K562 (cell line): ENCODE measurements around the gene MTA1. TPM values are rescaled to one million over a fixed set of nuclear protein-coding genes. Genes with fewer than 3 reads are reported as not detected.

Experiments
- ATAC-seq: fragments of 200-7000 bp; cut with Tn5 transposase; 3 replicates; pipeline ENCODE4 v1.9.1; 2020; ENCODE audit warnings: moderate library complexity
- BruUV-seq: library from RNA; stranded (reverse); fragments of 400-500 nt; replicated peaks from 2 replicates; lab custom pipeline; 2021; lab: Mats Ljungman, UMichigan
- CTCF ChIA-PET: fragments of 300-600 bp; formaldehyde crosslinking; extraction: SDS; loops from one replicate; lab custom pipeline; 2021; ENCODE audit warnings: low intra/inter-chr PET ratio; lab: Yijun Ruan, JAX
- POLR2A ChIA-PET: fragments of 300-600, 350-650 bp; sonication (Branson Sonifier 250); formaldehyde crosslinking; extraction: SDS; loops from one replicate; lab custom pipeline; 2021; ENCODE audit warnings: antibody characterized with exemption, inconsistent platforms; lab: Yijun Ruan, JAX
- DNase-seq, 4 experiments: peaks; one replicate each; pipeline versions ENCODE4 v3.0.0 to v3.0.0-alpha.2; 2011 to 2018; ENCODE audit warnings: low spot score in 3 of 4, mixed read lengths in 3 of 4; ENCODE audit errors: extremely low read depth in 1 of 4
- FAIRE-seq: peaks from 2 replicates; lab custom pipeline; 2011; peaks lifted over from hg19 to GRCh38; lab: Jason Lieb, UNC
- H2AFZ ChIP-seq: 2 replicates; pipeline ENCODE4 v1.6.0; 2011; ENCODE audit warnings: low read depth, low read length, control low read depth, inconsistent platforms
- H3K27ac ChIP-seq: fragments of 200-600 bp; 3 replicates; pipeline ENCODE4 v1.8.0; 2011; ENCODE audit warnings: low read depth, mild to moderate bottlenecking, control low read depth, inconsistent platforms, low read length, moderate library complexity, mixed read lengths; ENCODE audit errors: extremely low read depth
- H3K27me3 ChIP-seq, 2 experiments: fragments of 300-600 bp in 1 of 2; 2 replicates in 1 of 2; 3 replicates in 1 of 2; pipeline versions ENCODE4 v1.6.0 to v1.8.0; 2011; ENCODE audit warnings: inconsistent platforms in 2 of 2, low read length in 2 of 2, mild to moderate bottlenecking in 1 of 2, mixed read lengths in 1 of 2, moderate library complexity in 1 of 2; ENCODE audit not compliant: control insufficient read depth in 2 of 2, insufficient read depth in 2 of 2
- H3K36me3 ChIP-seq: fragments of 300-600 bp; 3 replicates; pipeline ENCODE4 v1.8.0; 2011; ENCODE audit warnings: mild to moderate bottlenecking, low read length, inconsistent platforms; ENCODE audit not compliant: control insufficient read depth, insufficient read depth
- H3K4me1 ChIP-seq, 2 experiments: fragments of 200-600 bp in 1 of 2; replicated peaks in 1 of 2; 2 replicates in 1 of 2; 3 replicates in 1 of 2; pipeline versions ENCODE4 v1.5.1 to v1.8.0; 2011; ENCODE audit warnings: inconsistent platforms in 2 of 2, low read length in 2 of 2, mild to moderate bottlenecking in 1 of 2, mixed read lengths in 1 of 2, moderate library complexity in 1 of 2; ENCODE audit not compliant: control insufficient read depth in 2 of 2, insufficient read depth in 2 of 2
- H3K4me2 ChIP-seq: 2 replicates; pipeline ENCODE4 v1.6.1; 2011; ENCODE audit warnings: low read length, control low read depth, inconsistent platforms, mixed read lengths; ENCODE audit not compliant: insufficient read depth
- H3K4me3 ChIP-seq: fragments of 200-600 bp; sonication (generic), shearing (Covaris generic); 2 replicates; pipeline ENCODE4 v1.5.1; 2016; ENCODE audit warnings: control low read depth, inconsistent platforms
- H3K79me2 ChIP-seq: fragments of 200-600 bp; 3 replicates; pipeline ENCODE4 v1.8.0; 2011; ENCODE audit warnings: low read length, inconsistent platforms; ENCODE audit not compliant: control insufficient read depth, insufficient read depth
- H3K9ac ChIP-seq, 2 experiments: 2 replicates each; pipeline versions ENCODE4 v1.6.0 to v1.6.1; 2011; ENCODE audit warnings: low read depth in 2 of 2, low read length in 2 of 2, control low read depth in 1 of 2, inconsistent platforms in 1 of 2, mild to moderate bottlenecking in 1 of 2, mixed read lengths in 1 of 2; ENCODE audit not compliant: insufficient read depth in 1 of 2
- H3K9me1 ChIP-seq: one replicate; pipeline ENCODE4 v1.6.0; 2011; ENCODE audit warnings: inconsistent platforms, mild to moderate bottlenecking, low read length, moderate library complexity; ENCODE audit not compliant: control insufficient read depth, insufficient read depth
- H3K9me3 ChIP-seq: replicated peaks from 2 replicates; pipeline ENCODE4 v1.5.1; 2011; ENCODE audit warnings: low read depth, low read length, inconsistent platforms; ENCODE audit not compliant: control insufficient read depth, insufficient read depth
- H4K20me1 ChIP-seq: replicated peaks from 2 replicates; pipeline ENCODE4 v1.6.1; 2011; ENCODE audit warnings: low read length, inconsistent platforms, mixed read lengths; ENCODE audit not compliant: control insufficient read depth, insufficient read depth
- CBX8 ChIP-seq: fragments of 200-600 bp; sonication (generic); IDR thresholded peaks from 2 replicates; pipeline ENCODE4 v1.6.1; 2012; ENCODE audit warnings: borderline replicate concordance, mixed run types, low read depth, mild to moderate bottlenecking, moderate library complexity, mixed read lengths, low read length, control low read depth, inconsistent platforms; ENCODE audit not compliant: poor library complexity, severe bottlenecking; ENCODE audit errors: extremely low read depth
- MAFK ChIP-seq: IDR thresholded peaks from 2 replicates; pipeline ENCODE4 v1.6.1; 2011; ENCODE audit warnings: low read length, improper control_type of control experiment
- MEF2D ChIP-seq: conservative IDR thresholded peaks from 2 replicates; pipeline ENCODE4 v1.6.1; 2016; ENCODE audit warnings: low read depth, missing genetic modification characterization, missing compliant biosample characterization
- PKNOX1 ChIP-seq: fragments of 450-650 bp; IDR thresholded peaks from 2 replicates; pipeline ENCODE4 v1.6.1; 2016
- SIN3B ChIP-seq: fragments of 450-650 bp; IDR thresholded peaks from 2 replicates; pipeline ENCODE4 v1.6.1; 2017; ENCODE audit warnings: low read depth, mild to moderate bottlenecking, moderate library complexity
- SRSF7 ChIP-seq: fragments of 200-400 bp; formaldehyde crosslinking; optimal IDR thresholded peaks from 2 replicates; pipeline ENCODE3; 2017; ENCODE audit warnings: mild to moderate bottlenecking, low read depth, low read length
- TEAD2 ChIP-seq: fragments of 450-650 bp; IDR thresholded peaks from 2 replicates; pipeline ENCODE4 v1.6.1; 2016; ENCODE audit warnings: missing genetic modification characterization, control low read depth, missing compliant biosample characterization
- TFE3 ChIP-seq: fragments of 450-650 bp; formaldehyde crosslinking; IDR thresholded peaks from 2 replicates; pipeline ENCODE4 v1.4.0; 2020; ENCODE audit warnings: mild to moderate bottlenecking, mixed read lengths
- TGIF2 ChIP-seq: sonication (generic); formaldehyde crosslinking; IDR thresholded peaks from 2 replicates; pipeline ENCODE4 v1.8.1; 2022; ENCODE audit warnings: mild to moderate bottlenecking, missing genetic modification reagents, moderate library complexity
- ZC3H4 ChIP-seq: sonication (generic); formaldehyde crosslinking; IDR thresholded peaks from 2 replicates; pipeline ENCODE4 v1.9.0; 2021; ENCODE audit warnings: missing genetic modification reagents, borderline replicate concordance
- ZC3H8 ChIP-seq: fragments of 450-650 bp; IDR thresholded peaks from 2 replicates; pipeline ENCODE4 v1.6.1; 2017
- ZNF146 ChIP-seq: IDR thresholded peaks from one replicate; pipeline ENCODE4 v1.6.1; 2018; ENCODE audit warnings: missing compliant biosample characterization; ENCODE audit not compliant: unreplicated experiment
- ZNF699 ChIP-seq: fragments of 250-450 bp; sonication (Bioruptor Pico); IDR thresholded peaks from 2 replicates; pipeline ENCODE4 v1.8.0; 2021; ENCODE audit warnings: mild to moderate bottlenecking, moderate library complexity; ENCODE audit not compliant: insufficient replicate concordance
- ZNF77 ChIP-seq: fragments of 250-450 bp; sonication (Bioruptor Pico); IDR thresholded peaks from 2 replicates; pipeline ENCODE4 v1.5.0; 2020
- WGBS: fragments of 100-300 bp; shearing (Covaris generic); methylation state at CpG from one replicate; pipeline ENCODE4 v1.1.6; 2016; ENCODE audit warnings: low coverage, mixed read lengths; ENCODE audit not compliant: insufficient coverage; ENCODE audit errors: missing lambda C conversion rate; 5-methylcytosine and 5-hydroxymethylcytosine counted together
- in situ Hi-C: fragments of 300-500 bp; cut with MboI; formaldehyde crosslinking; loops from 4 replicates; pipeline ENCODE4 v1.15.0; 2018; ENCODE audit warnings: inconsistent platforms, mixed read lengths
- intact Hi-C: fragments of 100-400 bp; cut with micrococcal nuclease; formaldehyde crosslinking; loops from 2 replicates; pipeline ENCODE4 v1.14.2; 2022
- polyA plus RNA-seq, 8 experiments: library from polyadenylated mRNA; depleted of rRNA in 4 of 8; stranded (reverse) in 5 of 8; unstranded in 3 of 8; fragments of >200 nt; fragmentation: Nextera tagmentation in 2 of 8; fragmentation: Illumina TruSeq in 1 of 8; extraction: Ambion mirVana in 2 of 8; extraction: Trizol in 1 of 8; gene quantifications; 2 replicates each; pipeline versions ENCODE4 v1.2.1 to v1.2.3, GENCODE V29; 2011 to 2014; ENCODE audit warnings: inconsistent platforms in 1 of 8, missing spikeins in 1 of 8
- total RNA-seq, 7 experiments: library from RNA; depleted of rRNA in 6 of 7; stranded (reverse); fragments of >200 nt in 6 of 7; fragmentation: Illumina TruSeq in 2 of 7; extraction: Trizol in 2 of 7; gene quantifications; 2 replicates each; pipeline versions ENCODE4 v1.2.1 to v1.2.3, GENCODE V29; 2011 to 2021; ENCODE audit warnings: low replicate concordance in 1 of 7
- TF ChIP-seq, protein P1 (sequence below): fragments of 250-450 bp; sonication (Bioruptor Pico); IDR thresholded peaks from 2 replicates; pipeline ENCODE4 v1.8.0; 2022; ENCODE audit warnings: inconsistent platforms, mild to moderate bottlenecking, moderate library complexity, borderline replicate concordance

Gene MTA1
- total and polyA plus RNA-seq, 9 of the 15 experiments (the other 6 are each of a cell fraction or from before 2014, with no cell fraction given) = 0.13 to 118 (median 32.3) TPM

GRCh38 chr14:105394714-105395537 is 24.7 kb upstream of the MTA1 start (continued):
- TF ChIP-seq TGIF2 (CRISPR knock-in tag) (no peak), SRSF7 (no peak), PKNOX1 (no peak)

DNA sequence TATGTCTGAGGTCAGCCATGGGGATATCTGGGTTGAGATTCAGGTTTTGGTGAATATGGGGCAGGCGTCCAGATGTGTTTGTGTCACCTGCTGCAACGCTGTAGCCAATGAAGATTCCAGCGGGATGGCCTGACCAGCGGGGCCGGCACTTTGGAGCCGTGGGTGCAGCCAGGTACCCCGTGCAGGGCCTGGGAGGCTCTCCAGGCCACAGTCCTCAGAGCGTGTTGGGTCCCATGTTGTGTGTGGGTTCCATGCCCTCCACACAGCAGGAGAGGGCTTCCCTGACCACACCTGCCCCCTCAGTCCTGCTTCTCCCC is 24.1 kb upstream of the MTA1 start:
- POLR2A ChIA-PET = interaction anchor here (1.0 kb wide), 1 partner anchor 9 kb away, joined by 4 read pairs; no protein-coding TSS in a partner anchor
- ATAC-seq (no peak), FAIRE-seq (no peak), DNase-seq (no peak)
- Histone ChIP-seq H3K9me1 (no peaks in the 10 kb centered on the region), H3K27me3 (no peaks in the 10 kb centered on the region), H3K27ac (no peak overlapping the region), H2AFZ (no peak overlapping the region), H3K9ac (no peak overlapping the region; a peak in 1 of 4 replicates), H3K4me3 (no peak overlapping the region), H3K4me2 (no peak overlapping the region), H3K9me3 (peaks cover 5% of the 10 kb centered on the region; the same call in 1 of the 2 replicates), H3K36me3 (peaks cover 14% of the 10 kb centered on the region; the same call in 2 of the 3 replicates), H3K79me2 (peaks cover 16% of the 10 kb centered on the region), H4K20me1 (no peaks in the 10 kb centered on the region), H3K4me1 (peaks cover 5 to 77% of the 10 kb centered on the region in 2 experiments; a peak in 4 of 5 replicates)
- in situ Hi-C loops (no loop called here), intact Hi-C loops (no loop called here)
- TF ChIP-seq ZNF77 (CRISPR knock-in tag) (no peak), ZNF699 (CRISPR knock-in tag) (no peak), MEF2D (tag) (no peak), TEAD2 (tag) (no peak), CBX8 (no peak), ZC3H8 (no peak), ZNF146 (no peak), TFE3 (CRISPR knock-in tag) (no peak), ZC3H4 (no peak), MAFK (no peak), SIN3B (no peak)
- TF ChIP-seq, protein P1, sequence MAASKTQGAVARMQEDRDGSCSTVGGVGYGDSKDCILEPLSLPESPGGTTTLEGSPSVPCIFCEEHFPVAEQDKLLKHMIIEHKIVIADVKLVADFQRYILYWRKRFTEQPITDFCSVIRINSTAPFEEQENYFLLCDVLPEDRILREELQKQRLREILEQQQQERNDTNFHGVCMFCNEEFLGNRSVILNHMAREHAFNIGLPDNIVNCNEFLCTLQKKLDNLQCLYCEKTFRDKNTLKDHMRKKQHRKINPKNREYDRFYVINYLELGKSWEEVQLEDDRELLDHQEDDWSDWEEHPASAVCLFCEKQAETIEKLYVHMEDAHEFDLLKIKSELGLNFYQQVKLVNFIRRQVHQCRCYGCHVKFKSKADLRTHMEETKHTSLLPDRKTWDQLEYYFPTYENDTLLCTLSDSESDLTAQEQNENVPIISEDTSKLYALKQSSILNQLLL = no peak
- BruUV-seq = no TSS peak
- WGBS = 83% methylated on average over 8 of the region's 8 CpGs
- CTCF ChIA-PET = no interaction called here
